NT2/D1 (cell line): ENCODE data around the gene NAT10.

Source experiments
- SUZ12 ChIP-seq: IDR thresholded peaks from 2 replicates; pipeline ENCODE4 v1.6.1; 2011; ENCODE audit not compliant: insufficient read length, insufficient read depth; ENCODE audit errors: extremely low read depth
- ZNF274 ChIP-seq: IDR thresholded peaks from 2 replicates; pipeline ENCODE4 v1.6.1; 2011; ENCODE audit warnings: mild to moderate bottlenecking, low read depth, low read length

- TF ChIP-seq SUZ12 = no peak
- no peak for TF ChIP-seq ZNF274
Measured at GRCh38 chr11:34063061-34063795, 42.2 kb upstream of the NAT10 start.
